OCI-LY1 (cell line): ENCODE measurements around the gene SLC4A7.

ENCODE experiments used
- H2AFZ ChIP-seq: fragments of 200-600 bp; sonication (generic), shearing (Covaris generic); 2 replicates; pipeline ENCODE4 v1.6.0; 2014; ENCODE audit warnings: antibody characterized with exemption, mild to moderate bottlenecking, low read length
- H3F3A ChIP-seq: fragments of 200-600 bp; sonication (generic), shearing (Covaris generic); 2 replicates; pipeline ENCODE4 v1.6.0; 2014; ENCODE audit warnings: mild to moderate bottlenecking, antibody characterized with exemption, low read length, moderate library complexity; ENCODE audit not compliant: insufficient read depth
- H3K27ac ChIP-seq: fragments of 200-600 bp; sonication (generic); 2 replicates; pipeline ENCODE4 v1.5.1; 2014; ENCODE audit warnings: low read length, mixed run types, mild to moderate bottlenecking, low read depth; ENCODE audit not compliant: poor library complexity, severe bottlenecking
- H3K27me3 ChIP-seq: fragments of 200-600 bp; sonication (generic); 2 replicates; pipeline ENCODE4 v1.6.0; 2014; ENCODE audit warnings: antibody characterized with exemption, mild to moderate bottlenecking, low read length, moderate library complexity; ENCODE audit not compliant: insufficient read depth
- H3K36me3 ChIP-seq: fragments of 200-600 bp; sonication (generic); 2 replicates; pipeline ENCODE4 v1.6.1; 2014; ENCODE audit warnings: mild to moderate bottlenecking, antibody characterized with exemption, low read length, moderate library complexity, mixed read lengths; ENCODE audit not compliant: insufficient read depth
- H3K4me1 ChIP-seq: fragments of 200-600 bp; sonication (generic); 2 replicates; pipeline ENCODE4 v1.5.1; 2014; ENCODE audit warnings: mild to moderate bottlenecking, low read length, moderate library complexity; ENCODE audit not compliant: insufficient read depth, severe bottlenecking
- H3K4me2 ChIP-seq: fragments of 200-600 bp; sonication (generic), shearing (Covaris generic); 2 replicates; pipeline ENCODE4 v1.6.1; 2014; ENCODE audit warnings: low read length
- H3K4me3 ChIP-seq: fragments of 200-600 bp; sonication (generic); 2 replicates; pipeline ENCODE4 v1.5.1; 2014; ENCODE audit warnings: low read length, low read depth, mild to moderate bottlenecking, mixed read lengths; ENCODE audit not compliant: poor library complexity, severe bottlenecking
- H3K79me2 ChIP-seq: fragments of 200-600 bp; shearing (Covaris generic); 2 replicates; pipeline ENCODE4 v1.6.1; 2016; ENCODE audit warnings: mixed run types, low read length, mixed read lengths; ENCODE audit not compliant: insufficient read depth
- H3K9ac ChIP-seq: fragments of 200-600 bp; sonication (generic), shearing (Covaris generic); 2 replicates; pipeline ENCODE4 v1.6.1; 2014; ENCODE audit warnings: mild to moderate bottlenecking, low read length, mixed read lengths
- H3K9me2 ChIP-seq: fragments of 200-600 bp; sonication (generic), shearing (Covaris generic); 2 replicates; pipeline ENCODE4 v1.6.1; 2014; ENCODE audit warnings: low read depth, mild to moderate bottlenecking, low read length, mixed read lengths
- H3K9me3 ChIP-seq: fragments of 200-600 bp; shearing (Covaris generic); 2 replicates; pipeline ENCODE4 v1.6.1; 2014; ENCODE audit warnings: low read length, mixed read lengths
- H4K20me1 ChIP-seq: fragments of 200-600 bp; sonication (generic), shearing (Covaris generic); 2 replicates; pipeline ENCODE4 v1.6.0; 2016; ENCODE audit warnings: mild to moderate bottlenecking, low read length; ENCODE audit not compliant: insufficient read depth
- EZH2 ChIP-seq: fragments of 200-600 bp; sonication (generic), shearing (Covaris generic); IDR thresholded peaks from 2 replicates; pipeline ENCODE4 v1.8.0; 2017; ENCODE audit warnings: borderline replicate concordance, mixed run types, mild to moderate bottlenecking, antibody characterized with exemption, low read length, moderate library complexity, mixed read lengths
- TF ChIP-seq, protein P1 (sequence below): fragments of 200-600 bp; sonication (generic), shearing (Covaris generic); IDR thresholded peaks from 2 replicates; pipeline ENCODE4 v1.5.1; 2017; ENCODE audit warnings: mild to moderate bottlenecking, antibody characterized with exemption, low read length, moderate library complexity, mixed read lengths

SLC4A7 gene

DNA sequence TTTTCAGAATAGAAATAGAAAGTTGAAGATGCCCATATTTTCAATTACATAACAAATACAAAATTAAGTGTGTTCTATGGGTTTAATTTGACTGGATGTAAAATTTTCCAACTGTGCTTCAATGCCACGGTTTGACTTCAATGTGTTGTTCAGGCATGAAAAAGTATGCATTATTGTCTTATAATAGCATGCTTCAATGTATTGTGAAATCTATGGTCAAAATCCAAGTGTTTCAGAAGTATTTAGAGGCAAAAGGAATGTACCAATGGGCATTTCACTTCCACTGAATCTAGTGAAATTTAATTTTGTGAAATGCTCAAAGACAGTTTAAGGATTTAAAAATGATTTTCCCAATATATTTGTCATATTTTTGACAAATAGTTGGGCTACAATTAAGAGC, 131.0 kb downstream of the SLC4A7 start:
- Histone ChIP-seq H2AFZ (no peak overlapping the region), H3K36me3 (no peaks in the 10 kb centered on the region), H3K9me2 (no peaks in the 10 kb centered on the region), H3K4me2 (no peak overlapping the region), H3K4me3 (no peak overlapping the region), H3K9ac (no peak overlapping the region), H3K79me2 (no peaks in the 10 kb centered on the region), H3F3A (no peaks in the 10 kb centered on the region), H3K9me3 (no peaks in the 10 kb centered on the region), H4K20me1 (no peaks in the 10 kb centered on the region), H3K27me3 (no peaks in the 10 kb centered on the region), H3K4me1 (peaks cover 5% of the 10 kb centered on the region), H3K27ac (no peak overlapping the region)
- TF ChIP-seq EZH2: no peak
- TF ChIP-seq, protein P1, sequence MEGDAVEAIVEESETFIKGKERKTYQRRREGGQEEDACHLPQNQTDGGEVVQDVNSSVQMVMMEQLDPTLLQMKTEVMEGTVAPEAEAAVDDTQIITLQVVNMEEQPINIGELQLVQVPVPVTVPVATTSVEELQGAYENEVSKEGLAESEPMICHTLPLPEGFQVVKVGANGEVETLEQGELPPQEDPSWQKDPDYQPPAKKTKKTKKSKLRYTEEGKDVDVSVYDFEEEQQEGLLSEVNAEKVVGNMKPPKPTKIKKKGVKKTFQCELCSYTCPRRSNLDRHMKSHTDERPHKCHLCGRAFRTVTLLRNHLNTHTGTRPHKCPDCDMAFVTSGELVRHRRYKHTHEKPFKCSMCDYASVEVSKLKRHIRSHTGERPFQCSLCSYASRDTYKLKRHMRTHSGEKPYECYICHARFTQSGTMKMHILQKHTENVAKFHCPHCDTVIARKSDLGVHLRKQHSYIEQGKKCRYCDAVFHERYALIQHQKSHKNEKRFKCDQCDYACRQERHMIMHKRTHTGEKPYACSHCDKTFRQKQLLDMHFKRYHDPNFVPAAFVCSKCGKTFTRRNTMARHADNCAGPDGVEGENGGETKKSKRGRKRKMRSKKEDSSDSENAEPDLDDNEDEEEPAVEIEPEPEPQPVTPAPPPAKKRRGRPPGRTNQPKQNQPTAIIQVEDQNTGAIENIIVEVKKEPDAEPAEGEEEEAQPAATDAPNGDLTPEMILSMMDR: no peak

DNA sequence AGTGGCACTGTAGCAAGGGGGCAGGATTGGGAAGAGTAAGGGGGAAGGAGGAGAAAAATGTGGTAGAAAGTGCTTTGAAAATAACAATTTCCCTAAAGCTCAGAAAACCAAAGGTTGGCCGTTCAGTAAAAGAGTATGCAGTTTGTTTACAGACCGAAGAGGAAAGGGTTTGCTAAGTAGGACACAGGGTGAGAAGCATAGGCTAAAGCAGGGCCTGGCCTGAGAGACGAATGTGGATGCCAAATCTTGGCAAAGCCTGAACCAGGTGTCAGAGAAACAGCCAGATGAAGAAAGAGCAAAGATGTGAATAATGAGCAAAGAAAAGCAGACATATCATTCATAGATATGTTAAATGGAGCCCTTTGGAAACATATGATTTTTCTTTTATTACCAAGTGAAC, 132.1 kb downstream of the SLC4A7 start:
- no peak overlapping the region for H3K9ac ChIP-seq
- H2AFZ ChIP-seq: no peak overlapping the region
- no peaks in the 10 kb centered on the region for H4K20me1 ChIP-seq
- H3K27ac ChIP-seq: no peak overlapping the region
- H3K27me3 ChIP-seq: no peaks in the 10 kb centered on the region
- no peak overlapping the region for H3K4me3 ChIP-seq
- H3K9me3 ChIP-seq: no peaks in the 10 kb centered on the region
- no peaks in the 10 kb centered on the region for H3K36me3 ChIP-seq
- H3K79me2 ChIP-seq: no peaks in the 10 kb centered on the region
- H3K4me1 ChIP-seq: no peaks in the 10 kb centered on the region
- no peak overlapping the region for H3K4me2 ChIP-seq
- TF ChIP-seq, protein P1: no peak
- TF ChIP-seq EZH2: no peak
- no peaks in the 10 kb centered on the region for H3F3A ChIP-seq
- no peaks in the 10 kb centered on the region for H3K9me2 ChIP-seq

GRCh38 chr3:27349832-27350231, 134.4 kb downstream of the SLC4A7 start:
- no peaks in the 10 kb centered on the region for H3K27me3 ChIP-seq
- H3K27ac ChIP-seq: no peak overlapping the region
- no peaks in the 10 kb centered on the region for H3K9me3 ChIP-seq
- H3K4me2 ChIP-seq: peak overlapping the region; percentile 13; the same call in 1 of the 2 replicates
- no peaks in the 10 kb centered on the region for H3F3A ChIP-seq
- H4K20me1 ChIP-seq: no peaks in the 10 kb centered on the region
- no peak overlapping the region for H2AFZ ChIP-seq
- H3K36me3 ChIP-seq: no peaks in the 10 kb centered on the region
- no peaks in the 10 kb centered on the region for H3K4me1 ChIP-seq
- H3K9me2 ChIP-seq: no peaks in the 10 kb centered on the region
- TF ChIP-seq, protein P1: no peak
- no peak for TF ChIP-seq EZH2
- no peaks in the 10 kb centered on the region for H3K79me2 ChIP-seq
- no peak overlapping the region for H3K9ac ChIP-seq
- H3K4me3 ChIP-seq: no peak overlapping the region
